Measurements from ENCODE around the gene MECR. TPM values are rescaled to one million over a fixed set of nuclear protein-coding genes. Genes with fewer than 3 reads are reported as not detected.
"Not testable (repeated sequence)": the region's sequence is repeated elsewhere in the genome, so short reads cannot be mapped to it uniquely, and the experiment has no call there.

Gene MECR
- total RNA-seq, 1 donor from 2014 or later, result 34.5 TPM

DNA sequence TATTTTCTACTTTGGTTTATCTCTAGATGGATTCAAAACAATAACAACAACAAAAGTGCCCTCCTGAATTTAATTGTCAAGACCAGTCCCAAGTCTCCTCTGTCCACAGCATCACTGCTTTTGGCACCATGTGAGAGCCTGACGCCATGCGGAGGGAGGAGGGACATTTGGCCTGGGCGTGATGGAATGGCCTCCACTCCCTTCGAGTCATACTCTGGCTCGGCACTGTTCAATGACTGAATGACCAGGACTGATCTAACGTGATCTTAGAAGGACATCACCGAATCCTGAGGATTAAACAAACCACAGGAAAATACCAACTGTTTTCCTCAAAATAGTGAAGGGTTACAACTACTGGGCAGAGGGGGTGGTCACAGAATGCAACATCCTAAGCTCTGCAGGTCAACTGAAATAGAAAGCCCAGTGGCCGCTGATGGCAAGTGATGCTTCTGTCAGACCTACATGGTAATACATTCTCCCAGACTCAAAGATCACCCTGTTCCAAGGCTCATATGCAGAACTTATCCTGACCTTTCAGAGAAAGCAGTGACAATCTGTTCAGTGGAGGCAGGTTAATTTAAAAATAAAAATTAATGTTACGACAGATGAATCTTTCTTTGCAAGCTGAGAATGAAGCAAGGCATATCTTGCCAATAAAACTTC is 68.1 kb downstream of the MECR start:
- peaks cover 59% of the 10 kb centered on the region for H3K4me1 Mint-ChIP-seq (ENCODE audit: low read depth)
- H3K27ac Mint-ChIP-seq, result no peak overlapping the region
- no peaks in the 10 kb centered on the region for H3K27me3 Mint-ChIP-seq (ENCODE audit: insufficient read depth)
- H3K9me3 Mint-ChIP-seq, result no peaks in the 10 kb centered on the region
- intact Hi-C loops (cut with micrococcal nuclease), result no loop called here
- no peak overlapping the region for H3K4me3 Mint-ChIP-seq
- peaks cover 49% of the 10 kb centered on the region for H3K36me3 Mint-ChIP-seq (ENCODE audit: low read depth)
- no peak for DNase-seq (ENCODE audit: low spot score)

DNA sequence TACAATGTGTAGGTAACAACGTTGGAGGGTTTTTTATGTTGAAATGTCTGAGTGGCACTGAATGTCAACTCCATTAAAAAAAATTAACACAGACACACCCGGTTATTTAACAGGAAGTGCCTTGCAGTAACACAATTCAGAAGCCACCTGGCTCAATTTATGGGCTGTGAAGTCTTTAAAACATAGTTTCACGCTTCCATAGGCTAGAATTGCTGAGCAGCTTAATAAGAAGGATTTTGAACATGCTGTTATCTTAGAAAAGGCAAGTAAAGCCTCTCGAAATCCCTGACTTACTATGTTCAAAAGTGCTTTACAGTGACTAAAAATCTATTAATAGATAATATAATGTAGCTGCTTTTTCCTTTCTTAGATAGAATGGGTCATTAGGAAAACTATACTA is 68.7 kb downstream of the MECR start:
- Mint-ChIP-seq H3K36me3 (ENCODE audit: low read depth) (peaks cover 52% of the 10 kb centered on the region), H3K4me3 (no peak overlapping the region), H3K27me3 (ENCODE audit: insufficient read depth) (no peaks in the 10 kb centered on the region), H3K27ac (no peak overlapping the region), H3K9me3 (no peaks in the 10 kb centered on the region), H3K4me1 (ENCODE audit: low read depth) (peaks cover 55% of the 10 kb centered on the region)
- DNase-seq (ENCODE audit: low spot score), result no peak
- intact Hi-C loops (cut with micrococcal nuclease), result no loop called here

DNA sequence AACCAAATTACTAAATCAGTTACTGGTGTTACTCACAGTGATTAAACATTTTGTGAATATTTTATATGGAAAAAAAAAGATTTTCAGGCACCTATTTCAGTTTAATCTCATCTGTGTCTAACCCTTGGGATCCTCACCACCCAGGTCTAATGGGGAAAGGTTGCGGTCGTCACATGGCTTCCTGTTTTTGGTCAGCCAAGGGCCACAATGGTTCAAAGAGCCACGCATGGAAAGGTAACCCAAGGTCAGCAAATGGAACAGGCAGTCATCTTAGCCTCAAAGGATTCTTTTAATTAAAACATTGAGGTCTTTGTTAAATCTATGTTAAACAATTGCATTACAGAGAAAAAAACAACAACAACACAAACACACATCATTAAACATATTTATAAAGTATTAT is 71.0 kb downstream of the MECR start:
- no peaks in the 10 kb centered on the region for H3K9me3 Mint-ChIP-seq
- no peaks in the 10 kb centered on the region for H3K27me3 Mint-ChIP-seq (ENCODE audit: insufficient read depth)
- DNase-seq (ENCODE audit: low spot score), result no peak
- H3K4me1 Mint-ChIP-seq (ENCODE audit: low read depth), result peaks cover 32% of the 10 kb centered on the region
- no peak overlapping the region for H3K27ac Mint-ChIP-seq
- intact Hi-C loops (cut with micrococcal nuclease), result no loop called here
- H3K4me3 Mint-ChIP-seq, result no peak overlapping the region
- H3K36me3 Mint-ChIP-seq (ENCODE audit: low read depth), result peaks cover 44% of the 10 kb centered on the region

DNA sequence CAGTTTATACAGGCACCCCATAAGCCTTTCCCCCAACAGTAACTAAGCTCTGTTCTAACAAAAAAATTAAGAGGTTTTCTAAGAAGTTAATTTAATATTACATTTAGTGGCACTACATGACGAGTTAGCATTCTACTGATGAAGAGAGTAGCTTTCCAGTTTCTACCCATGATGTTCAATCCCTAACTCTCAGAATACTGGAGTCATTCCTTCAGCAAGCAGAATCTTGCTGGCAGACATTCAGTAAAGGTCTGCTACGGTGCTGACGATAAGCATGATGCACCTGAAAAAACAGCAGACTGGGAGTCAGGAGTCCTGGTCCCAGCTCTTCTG is 73.5 kb downstream of the MECR start:
- Mint-ChIP-seq H3K4me3 (no peak overlapping the region), H3K36me3 (ENCODE audit: low read depth) (peaks cover 49% of the 10 kb centered on the region), H3K27me3 (ENCODE audit: insufficient read depth) (no peaks in the 10 kb centered on the region), H3K27ac (no peak overlapping the region), H3K9me3 (no peaks in the 10 kb centered on the region), H3K4me1 (ENCODE audit: low read depth) (peaks cover 10% of the 10 kb centered on the region)
- DNase-seq (ENCODE audit: low spot score), result no peak
- intact Hi-C loops (cut with micrococcal nuclease), result no loop called here

DNA sequence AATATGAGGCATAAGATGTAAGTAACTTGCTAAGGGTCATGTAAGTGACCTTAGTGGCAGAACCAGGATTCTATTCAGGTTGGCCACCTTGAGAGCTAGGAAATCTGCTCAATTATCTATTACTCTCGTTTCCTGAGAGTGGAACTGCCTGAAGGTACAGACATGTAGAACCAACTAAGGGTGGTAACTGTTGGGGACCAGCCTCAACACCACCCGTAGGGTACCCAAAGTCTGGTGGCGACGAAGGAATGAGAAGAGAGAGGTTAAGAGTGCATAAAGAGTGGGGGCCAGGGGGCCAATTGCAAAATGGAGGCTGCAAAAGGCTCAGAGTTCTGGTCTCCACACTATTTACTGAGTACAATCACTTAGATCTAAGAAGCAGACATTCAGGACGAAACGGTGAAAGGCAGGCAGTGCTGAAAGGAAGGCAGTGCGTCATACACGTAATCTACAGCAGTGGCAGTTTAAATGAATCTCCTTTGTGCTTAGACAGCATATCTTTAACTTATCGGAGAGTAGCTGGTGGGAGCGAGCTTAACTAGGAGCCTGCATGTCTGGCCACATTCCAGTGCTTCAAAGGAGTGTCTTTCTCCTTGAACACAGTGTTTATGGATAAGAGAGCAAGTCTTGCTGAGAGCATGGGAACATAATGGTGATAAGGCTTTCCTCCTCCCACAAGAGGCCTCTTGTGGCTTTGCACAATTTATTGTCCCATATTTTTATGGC is 74.0 kb downstream of the MECR start:
- Mint-ChIP-seq H3K36me3 (ENCODE audit: low read depth) (peaks cover 54% of the 10 kb centered on the region), H3K4me1 (ENCODE audit: low read depth) (peaks cover 10% of the 10 kb centered on the region), H3K4me3 (no peak overlapping the region), H3K9me3 (no peaks in the 10 kb centered on the region), H3K27ac (no peak overlapping the region), H3K27me3 (ENCODE audit: insufficient read depth) (no peaks in the 10 kb centered on the region)
- intact Hi-C loops (cut with micrococcal nuclease), result no loop called here
- no peak for DNase-seq (ENCODE audit: low spot score)

- DNase-seq (ENCODE audit: low spot score), result no peak
- Mint-ChIP-seq H3K36me3 (ENCODE audit: low read depth) (peaks cover 67% of the 10 kb centered on the region), H3K4me3 (no peak overlapping the region), H3K9me3 (no peaks in the 10 kb centered on the region), H3K4me1 (ENCODE audit: low read depth) (no peaks in the 10 kb centered on the region), H3K27ac (peak overlapping the region; percentile 15), H3K27me3 (ENCODE audit: insufficient read depth) (no peaks in the 10 kb centered on the region)
- intact Hi-C loops (cut with micrococcal nuclease), result no loop called here
Observed at GRCh38 chr1:29152046-29152805, 78.5 kb downstream of the MECR start.

DNA sequence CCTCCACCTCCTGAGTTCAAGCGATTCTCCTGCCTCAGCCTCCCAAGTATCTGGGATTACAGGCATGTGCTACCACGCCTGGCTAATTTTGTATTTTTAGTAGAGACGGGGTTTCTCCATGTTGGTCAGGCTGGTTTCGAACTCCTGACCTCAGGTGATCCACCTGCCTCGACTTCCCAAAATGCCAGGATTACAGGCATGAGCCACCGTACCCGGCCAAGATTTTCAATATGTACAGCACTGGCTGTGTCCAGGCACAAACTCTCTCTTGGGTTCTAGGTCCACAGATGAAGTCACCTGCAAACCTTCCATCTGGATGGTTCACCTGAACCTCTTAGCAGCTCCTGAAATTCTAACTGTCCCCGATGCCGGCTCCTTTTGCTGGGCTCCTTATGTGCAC is 80.4 kb downstream of the MECR start:
- H3K4me3 Mint-ChIP-seq; H3K27me3 Mint-ChIP-seq (ENCODE audit: insufficient read depth); H3K9me3 Mint-ChIP-seq; intact Hi-C loops (cut with micrococcal nuclease); DNase-seq (ENCODE audit: low spot score); H3K27ac Mint-ChIP-seq; H3K4me1 Mint-ChIP-seq (ENCODE audit: low read depth): not testable (repeated sequence)
- peaks cover 70% of the 10 kb centered on the region for H3K36me3 Mint-ChIP-seq (ENCODE audit: low read depth)

DNA sequence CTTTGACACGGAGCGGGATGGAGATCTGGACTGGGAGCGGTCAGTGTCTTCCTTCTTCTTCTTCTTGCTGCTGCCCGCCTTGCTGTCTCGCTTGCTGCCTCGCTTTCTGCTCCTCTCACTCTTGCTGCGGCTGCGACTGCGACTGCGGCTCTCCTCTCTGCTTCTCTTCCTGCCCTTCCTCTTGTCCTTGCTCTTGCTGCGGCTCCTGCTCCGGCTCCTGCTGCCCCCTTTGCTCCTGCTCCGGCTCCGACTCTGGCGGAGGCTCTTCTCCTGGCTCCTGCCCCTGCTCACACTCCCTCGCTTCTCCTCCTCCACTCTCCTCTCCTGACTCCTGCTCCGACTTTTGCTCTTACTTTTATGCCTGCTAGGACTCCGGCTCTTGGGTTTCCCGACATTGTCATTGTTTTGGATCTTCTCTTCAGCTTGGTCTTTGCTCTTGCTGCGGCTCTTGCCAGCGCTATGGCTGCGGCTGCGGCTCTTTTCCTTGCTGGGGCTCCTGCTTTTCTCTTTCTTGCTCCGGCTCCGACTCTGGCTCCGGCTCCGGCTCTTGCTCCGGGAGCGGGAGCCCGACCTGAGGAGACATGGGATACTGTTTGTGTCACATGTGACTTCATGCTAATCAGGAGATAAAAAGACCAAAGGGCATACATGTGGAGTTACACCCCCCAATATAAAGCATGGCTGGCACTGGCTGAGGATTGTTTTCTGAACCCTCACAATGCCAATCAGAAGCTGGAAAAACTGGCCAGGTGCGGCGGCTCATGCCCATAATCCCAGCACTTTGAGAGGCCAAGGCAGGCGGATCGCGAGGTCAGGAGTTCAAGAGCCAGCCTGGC is 81.9 kb downstream of the MECR start:
- H3K27ac Mint-ChIP-seq, result no peak overlapping the region
- no peaks in the 10 kb centered on the region for H3K9me3 Mint-ChIP-seq
- DNase-seq (ENCODE audit: low spot score), result no peak

GRCh38 chr1:29145739-29146437 is 84.8 kb downstream of the MECR start:
- Mint-ChIP-seq H3K27me3 (ENCODE audit: insufficient read depth) (no peaks in the 10 kb centered on the region), H3K4me3 (no peak overlapping the region), H3K9me3 (no peaks in the 10 kb centered on the region), H3K36me3 (ENCODE audit: low read depth) (peaks cover 63% of the 10 kb centered on the region), H3K4me1 (ENCODE audit: low read depth) (no peaks in the 10 kb centered on the region), H3K27ac (peak overlapping the region; percentile 26)
- intact Hi-C loops (cut with micrococcal nuclease), result no loop called here
- DNase-seq (ENCODE audit: low spot score), result no peak

More for the DNA sequence above, 81.9 kb downstream of the MECR start:
- Mint-ChIP-seq H3K36me3 (ENCODE audit: low read depth) (peaks cover 71% of the 10 kb centered on the region), H3K4me1 (ENCODE audit: low read depth) (no peaks in the 10 kb centered on the region), H3K4me3 (no peak overlapping the region), H3K27me3 (ENCODE audit: insufficient read depth) (no peaks in the 10 kb centered on the region)
- intact Hi-C loops (cut with micrococcal nuclease), result no loop called here

GRCh38 chr1:29144178-29144577 is 86.6 kb downstream of the MECR start:
- Mint-ChIP-seq H3K36me3 (ENCODE audit: low read depth) (peaks cover 52% of the 10 kb centered on the region), H3K9me3 (no peaks in the 10 kb centered on the region), H3K27ac (no peak overlapping the region), H3K27me3 (ENCODE audit: insufficient read depth) (no peaks in the 10 kb centered on the region), H3K4me3 (no peak overlapping the region), H3K4me1 (ENCODE audit: low read depth) (no peaks in the 10 kb centered on the region)
- intact Hi-C loops (cut with micrococcal nuclease), result no loop called here
- no peak for DNase-seq (ENCODE audit: low spot score)

- DNase-seq (ENCODE audit: low spot score), result no peak
- Mint-ChIP-seq H3K27me3 (ENCODE audit: insufficient read depth) (peaks cover 2% of the 10 kb centered on the region), H3K27ac (no peak overlapping the region), H3K36me3 (ENCODE audit: low read depth) (peaks cover 37% of the 10 kb centered on the region), H3K4me1 (ENCODE audit: low read depth) (no peaks in the 10 kb centered on the region), H3K4me3 (no peak overlapping the region), H3K9me3 (no peaks in the 10 kb centered on the region)
- intact Hi-C loops (cut with micrococcal nuclease), result no loop called here
Observed at GRCh38 chr1:29142714-29143113, 88.0 kb downstream of the MECR start.

All from activated T-helper 1 cell treated with anti-CD3 and anti-CD28 coated beads, Interleukin-12 subunit alpha, Interleukin-12 subunit beta, Interleukin-2, Interleukin-4 antibody, amounts not matched to agents 30 ng/mL and 10 ng/mL and 1 ng/mL, durations not matched to agents 14 hours and 24 hours and 36 hours (primary cell).